GM10266 (cell line): Measurements from ENCODE around the gene ZNF267.
"Not testable (repeated sequence)": the region's sequence is repeated elsewhere in the genome, so short reads cannot be mapped to it uniquely, and the experiment has no call there.

Experiments used
- DNase-seq: peaks from one replicate; pipeline ENCODE4 v3.0.0; 2012; ENCODE audit errors: extremely low spot score
- TF ChIP-seq, protein P1 (sequence below): IDR thresholded peaks from 2 replicates; pipeline ENCODE4 v1.5.1; 2012; ENCODE audit warnings: mild to moderate bottlenecking, low read depth; ENCODE audit not compliant: control insufficient read depth, insufficient read depth; ENCODE audit errors: missing control alignments

Gene ZNF267

DNA sequence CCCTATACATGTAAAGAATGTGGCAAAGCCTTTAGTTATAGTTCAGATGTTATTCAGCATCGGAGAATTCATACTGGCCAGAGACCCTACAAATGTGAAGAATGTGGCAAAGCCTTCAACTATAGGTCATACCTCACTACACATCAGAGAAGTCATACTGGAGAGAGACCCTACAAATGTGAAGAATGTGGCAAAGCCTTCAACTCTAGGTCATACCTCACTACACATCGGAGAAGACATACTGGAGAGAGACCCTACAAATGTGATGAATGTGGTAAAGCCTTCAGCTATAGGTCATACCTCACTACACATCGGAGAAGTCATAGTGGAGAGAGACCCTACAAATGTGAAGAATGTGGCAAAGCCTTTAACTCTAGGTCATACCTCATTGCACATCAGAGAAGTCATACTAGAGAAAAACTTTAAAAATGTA, 42.5 kb downstream of the ZNF267 start:
- DNase-seq, result no peak
- TF ChIP-seq, protein P1, sequence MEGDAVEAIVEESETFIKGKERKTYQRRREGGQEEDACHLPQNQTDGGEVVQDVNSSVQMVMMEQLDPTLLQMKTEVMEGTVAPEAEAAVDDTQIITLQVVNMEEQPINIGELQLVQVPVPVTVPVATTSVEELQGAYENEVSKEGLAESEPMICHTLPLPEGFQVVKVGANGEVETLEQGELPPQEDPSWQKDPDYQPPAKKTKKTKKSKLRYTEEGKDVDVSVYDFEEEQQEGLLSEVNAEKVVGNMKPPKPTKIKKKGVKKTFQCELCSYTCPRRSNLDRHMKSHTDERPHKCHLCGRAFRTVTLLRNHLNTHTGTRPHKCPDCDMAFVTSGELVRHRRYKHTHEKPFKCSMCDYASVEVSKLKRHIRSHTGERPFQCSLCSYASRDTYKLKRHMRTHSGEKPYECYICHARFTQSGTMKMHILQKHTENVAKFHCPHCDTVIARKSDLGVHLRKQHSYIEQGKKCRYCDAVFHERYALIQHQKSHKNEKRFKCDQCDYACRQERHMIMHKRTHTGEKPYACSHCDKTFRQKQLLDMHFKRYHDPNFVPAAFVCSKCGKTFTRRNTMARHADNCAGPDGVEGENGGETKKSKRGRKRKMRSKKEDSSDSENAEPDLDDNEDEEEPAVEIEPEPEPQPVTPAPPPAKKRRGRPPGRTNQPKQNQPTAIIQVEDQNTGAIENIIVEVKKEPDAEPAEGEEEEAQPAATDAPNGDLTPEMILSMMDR, result no peak

DNA sequence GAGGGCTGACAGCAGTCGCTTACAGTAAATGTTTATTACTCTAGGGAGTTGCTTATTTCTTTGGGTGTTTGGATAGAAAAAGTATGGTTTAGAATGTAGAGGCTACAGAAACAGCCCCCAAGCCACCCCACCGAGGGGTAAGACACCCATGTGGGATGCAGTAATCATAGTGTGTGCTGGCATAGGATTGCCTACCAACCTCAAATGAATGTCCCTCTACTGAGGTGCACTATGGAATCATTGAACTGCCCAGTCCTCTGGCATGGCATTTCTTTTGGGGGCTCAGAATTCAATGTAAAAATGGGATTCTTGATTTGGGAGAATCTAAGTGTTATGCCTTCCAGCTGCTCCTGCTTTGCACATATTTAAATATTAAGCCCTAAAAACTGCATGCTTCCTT, 46.8 kb downstream of the ZNF267 start:
- TF ChIP-seq, protein P1, result no peak

DNA sequence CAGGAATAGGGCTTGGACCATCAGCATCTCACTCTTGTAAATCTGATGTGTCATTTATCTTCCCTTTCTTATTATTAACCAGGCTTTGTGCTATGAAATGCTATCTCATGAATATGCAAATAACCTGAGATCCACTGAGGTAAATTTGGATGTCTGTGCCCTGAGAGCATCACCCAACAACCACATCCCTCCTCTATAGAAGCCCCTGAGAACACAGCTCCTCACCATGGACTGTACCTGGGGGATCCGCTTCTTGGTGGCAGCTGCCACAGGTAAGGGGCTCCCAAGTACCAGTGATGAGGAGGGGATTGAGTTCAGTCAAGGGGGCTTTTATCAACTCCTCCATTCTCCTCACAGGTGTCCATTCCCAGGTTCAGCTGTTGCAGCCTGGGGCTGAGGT, 78.2 kb downstream of the ZNF267 start:
- not testable (repeated sequence) for DNase-seq

More for the DNA sequence above, 46.8 kb downstream of the ZNF267 start:
- no peak for DNase-seq

DNA sequence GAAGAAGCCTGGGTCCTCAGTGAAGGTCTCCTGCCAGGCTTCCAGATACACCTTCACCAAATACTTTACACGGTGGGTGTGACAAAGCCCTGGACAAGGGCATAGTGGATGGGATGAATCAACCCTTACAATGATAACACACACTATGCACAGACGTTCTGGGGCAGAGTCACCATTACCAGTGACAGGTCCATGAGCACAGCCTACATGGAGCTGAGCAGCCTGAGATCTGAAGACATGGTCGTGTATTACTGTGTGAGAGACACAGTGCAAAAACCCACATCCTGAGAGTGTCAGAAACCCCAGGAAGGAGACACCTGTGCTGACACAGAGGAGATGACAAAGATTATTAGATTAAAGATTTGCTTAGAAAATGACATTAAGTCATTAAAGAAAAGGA, 78.6 kb downstream of the ZNF267 start:
- DNase-seq, result not testable (repeated sequence)

DNA sequence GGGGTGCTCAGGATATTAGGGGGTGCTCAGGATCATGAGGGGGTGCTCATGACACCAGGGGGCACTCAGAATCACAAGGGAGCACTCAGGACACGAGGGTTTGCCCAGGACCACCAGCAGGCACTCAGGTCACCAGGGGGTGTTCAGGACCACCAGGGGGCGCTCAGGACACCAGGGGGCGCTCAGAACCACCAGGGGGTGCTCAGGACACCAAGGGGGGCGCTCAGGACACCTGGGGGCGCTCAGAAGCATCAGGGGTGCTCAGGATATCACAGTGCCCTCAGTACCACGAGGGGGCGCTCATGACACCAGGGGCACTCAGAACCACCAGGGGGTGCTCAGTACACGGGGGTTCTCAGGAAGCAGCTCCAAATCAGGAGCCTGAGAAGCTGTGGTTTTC, 82.6 kb downstream of the ZNF267 start:
- not testable (repeated sequence) for DNase-seq

DNA sequence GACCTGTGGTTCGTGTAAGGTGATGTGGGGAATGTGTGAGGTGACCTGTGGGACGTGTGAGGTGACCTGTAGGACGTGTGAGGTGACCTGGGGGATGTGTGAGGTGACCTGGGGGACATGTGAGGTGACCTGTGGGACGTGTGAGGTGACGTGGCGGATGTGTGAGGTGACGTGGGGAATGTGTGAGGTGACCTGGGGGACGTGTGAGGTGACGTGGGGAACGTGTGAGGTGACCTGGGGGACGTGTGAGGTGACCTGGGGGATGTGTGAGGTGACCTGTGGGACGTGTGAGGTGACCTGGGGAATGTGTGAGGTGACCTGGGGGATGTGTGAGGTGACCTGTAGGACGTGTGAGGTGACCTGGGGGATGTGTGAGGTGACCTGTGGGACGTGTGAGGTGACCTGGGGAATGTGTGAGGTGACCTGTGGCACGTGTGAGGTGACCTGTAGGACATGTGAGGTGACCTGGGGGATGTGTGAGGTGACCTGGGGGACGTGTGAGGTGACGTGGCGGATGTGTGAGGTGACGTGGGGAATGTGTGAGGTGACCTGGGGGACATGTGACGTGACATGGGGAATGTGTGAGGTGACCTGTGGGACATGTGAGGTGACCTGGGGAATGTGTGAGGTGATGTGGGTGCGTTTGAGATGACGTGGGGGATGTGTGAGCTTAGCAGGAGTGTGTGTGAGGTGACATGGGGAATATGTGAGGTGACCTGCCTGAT, 86.7 kb downstream of the ZNF267 start:
- DNase-seq, result not testable (repeated sequence)
